Measurements from ENCODE around the gene NRGN. TPM values are rescaled to one million over a fixed set of nuclear protein-coding genes. Genes with fewer than 3 reads are reported as not detected.

Gene NRGN
- total RNA-seq, 1 donor from 2014 or later: 17.3 TPM

- H3K9me3 Mint-ChIP-seq: no peaks in the 10 kb centered on the region
- H3K27me3 Mint-ChIP-seq: peaks cover 99% of the 10 kb centered on the region
- peak overlapping the region; percentile 98 for H3K4me3 Mint-ChIP-seq
- peaks cover 18% of the 10 kb centered on the region for H3K4me1 Mint-ChIP-seq (ENCODE audit: unreplicated experiment)
- peaks cover 8% of the 10 kb centered on the region for H3K36me3 Mint-ChIP-seq
- no peak for DNase-seq (ENCODE audit: extremely low spot score, unreplicated experiment)
- peak overlapping the region; percentile 91 for H3K27ac Mint-ChIP-seq
- peak; percentile 58 for TF ChIP-seq CTCF (conservative IDR thresholded peaks at IDR 0.05)
These were observed 6.3 kb downstream of the NRGN start for GRCh38 chr11:124745835-124746620.

GRCh38 chr11:124746621-124747243 is 7.0 kb downstream of the NRGN start:
- peaks cover 8% of the 10 kb centered on the region for H3K36me3 Mint-ChIP-seq
- H3K4me1 Mint-ChIP-seq (ENCODE audit: unreplicated experiment): peaks cover 11% of the 10 kb centered on the region
- peak overlapping the region; percentile 98 for H3K4me3 Mint-ChIP-seq
- TF ChIP-seq CTCF (conservative IDR thresholded peaks at IDR 0.05): peak; percentile 53
- no peaks in the 10 kb centered on the region for H3K9me3 Mint-ChIP-seq
- peaks cover 94% of the 10 kb centered on the region for H3K27me3 Mint-ChIP-seq
- peak overlapping the region; percentile 91 for H3K27ac Mint-ChIP-seq
- no peak for DNase-seq (ENCODE audit: extremely low spot score, unreplicated experiment)

- Mint-ChIP-seq H3K27me3 (peaks cover 87% of the 10 kb centered on the region), H3K4me3 (peak overlapping the region; percentile 98), H3K4me1 (ENCODE audit: unreplicated experiment) (peaks cover 10% of the 10 kb centered on the region), H3K36me3 (peaks cover 8% of the 10 kb centered on the region), H3K9me3 (no peaks in the 10 kb centered on the region), H3K27ac (peak overlapping the region; percentile 93)
- no peak for TF ChIP-seq CTCF (conservative IDR thresholded peaks at IDR 0.05)
- no peak for DNase-seq (ENCODE audit: extremely low spot score, unreplicated experiment)
These were observed 7.8 kb downstream of the NRGN start for GRCh38 chr11:124747406-124748099.

- peaks cover 10% of the 10 kb centered on the region for H3K4me1 Mint-ChIP-seq (ENCODE audit: unreplicated experiment)
- no peak for TF ChIP-seq CTCF (conservative IDR thresholded peaks at IDR 0.05)
- no peak for DNase-seq (ENCODE audit: extremely low spot score, unreplicated experiment)
- H3K36me3 Mint-ChIP-seq: peaks cover 8% of the 10 kb centered on the region
- peak overlapping the region; percentile 59 for H3K4me3 Mint-ChIP-seq
- H3K27ac Mint-ChIP-seq: peak overlapping the region; percentile 93
- H3K9me3 Mint-ChIP-seq: no peaks in the 10 kb centered on the region
- peaks cover 85% of the 10 kb centered on the region for H3K27me3 Mint-ChIP-seq
These were observed 8.3 kb downstream of the NRGN start for GRCh38 chr11:124748100-124748418.

GRCh38 chr11:124748481-124749343 is 9.0 kb downstream of the NRGN start:
- peaks cover 82% of the 10 kb centered on the region for H3K27me3 Mint-ChIP-seq
- no peaks in the 10 kb centered on the region for H3K9me3 Mint-ChIP-seq
- H3K27ac Mint-ChIP-seq: peak overlapping the region; percentile 93
- peak overlapping the region; percentile 51 for H3K4me3 Mint-ChIP-seq
- no peak for DNase-seq (ENCODE audit: extremely low spot score, unreplicated experiment)
- no peak for TF ChIP-seq CTCF (conservative IDR thresholded peaks at IDR 0.05)
- H3K4me1 Mint-ChIP-seq (ENCODE audit: unreplicated experiment): peaks cover 10% of the 10 kb centered on the region
- peaks cover 4% of the 10 kb centered on the region for H3K36me3 Mint-ChIP-seq
